ENCODE data around the gene DDX41.
A peak's percentile ranks its signal among the peaks of the same experiment; 100 is the strongest.

The DDX41 gene

DNA sequence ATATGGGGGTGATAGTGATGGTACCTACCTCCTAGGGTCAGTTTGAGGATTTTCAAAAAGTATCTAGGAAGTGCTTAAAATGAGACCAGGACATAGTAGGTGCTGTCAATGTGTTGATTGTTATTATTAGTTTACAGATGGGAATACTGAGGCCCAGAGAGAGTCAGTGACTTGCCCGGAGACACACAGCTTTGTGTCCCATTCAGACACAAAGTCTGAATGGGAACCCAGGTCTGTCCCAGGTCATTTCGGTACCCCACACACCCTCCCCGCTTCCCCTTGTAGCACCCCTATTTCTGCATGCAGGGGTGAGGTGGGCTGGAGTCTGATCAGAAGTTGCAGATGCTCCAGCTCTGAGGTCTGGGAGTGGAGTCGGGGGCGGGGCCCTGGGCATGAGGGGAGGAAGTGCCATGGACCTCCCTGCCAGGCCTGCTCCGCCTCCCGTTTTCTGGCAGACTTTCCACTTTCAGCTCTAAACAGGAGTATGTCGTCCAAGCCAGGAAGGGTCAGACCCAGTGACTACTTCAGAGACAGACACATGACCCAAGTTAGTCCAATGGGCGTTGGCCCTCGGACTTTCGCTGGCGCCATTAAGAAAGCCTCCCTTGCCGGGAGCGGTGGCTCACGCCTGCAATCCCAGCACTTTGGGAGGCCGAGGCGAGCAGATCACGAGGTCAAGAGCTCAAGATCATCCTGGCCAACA is 40.1 kb downstream of the DDX41 start:
- peak overlapping the region; percentile 7 for H3K56ac ChIP-seq (ENCODE audit: low read length)
- H3K27ac ChIP-seq (ENCODE audit: low read depth, low read length) = no peak overlapping the region
- no peak overlapping the region for H3K18ac ChIP-seq (ENCODE audit: low read length)
- H2BK120ac ChIP-seq (ENCODE audit: low read depth, low read length) = no peak overlapping the region
- no peaks in the 10 kb centered on the region for H3K27me3 ChIP-seq (ENCODE audit: insufficient read depth, low read length, poor library complexity)
- H2AK5ac ChIP-seq (ENCODE audit: low read length) = no peak overlapping the region
- H3K23ac ChIP-seq (ENCODE audit: low read length) = no peak overlapping the region
- peaks cover 13% of the 10 kb centered on the region for H3K79me2 ChIP-seq (ENCODE audit: control insufficient read depth, insufficient read depth, low read length)
- H4K5ac ChIP-seq (ENCODE audit: low read length) = no peak overlapping the region
- H2BK15ac ChIP-seq (replicated peaks; ENCODE audit: low read depth) = no peak overlapping the region
- no peak overlapping the region for H3K4ac ChIP-seq (ENCODE audit: low read depth, low read length)
- no peak overlapping the region for H3K4me2 ChIP-seq (ENCODE audit: low read length)
- H2BK5ac ChIP-seq (ENCODE audit: low read length) = no peak overlapping the region
- peak; percentile 65 for DNase-seq
- peaks cover 1% of the 10 kb centered on the region for H3K36me3 ChIP-seq (ENCODE audit: control insufficient read depth, insufficient read depth, low read length)
- no peak overlapping the region for H4K8ac ChIP-seq (ENCODE audit: low read depth, low read length)
- H3K4me1 ChIP-seq (ENCODE audit: control insufficient read depth, low read depth, low read length) = peaks cover 11% of the 10 kb centered on the region
- H3K9ac ChIP-seq (ENCODE audit: low read length) = no peak overlapping the region
- H3K79me1 ChIP-seq (ENCODE audit: low read length) = peaks cover 3% of the 10 kb centered on the region
- no CpG with 5 or more reads among the region's 18 CpGs for WGBS (ENCODE audit: extremely low coverage, insufficient coverage, low lambda C conversion rate)
- no peak overlapping the region for H3K4me3 ChIP-seq (ENCODE audit: low read length)

DNA sequence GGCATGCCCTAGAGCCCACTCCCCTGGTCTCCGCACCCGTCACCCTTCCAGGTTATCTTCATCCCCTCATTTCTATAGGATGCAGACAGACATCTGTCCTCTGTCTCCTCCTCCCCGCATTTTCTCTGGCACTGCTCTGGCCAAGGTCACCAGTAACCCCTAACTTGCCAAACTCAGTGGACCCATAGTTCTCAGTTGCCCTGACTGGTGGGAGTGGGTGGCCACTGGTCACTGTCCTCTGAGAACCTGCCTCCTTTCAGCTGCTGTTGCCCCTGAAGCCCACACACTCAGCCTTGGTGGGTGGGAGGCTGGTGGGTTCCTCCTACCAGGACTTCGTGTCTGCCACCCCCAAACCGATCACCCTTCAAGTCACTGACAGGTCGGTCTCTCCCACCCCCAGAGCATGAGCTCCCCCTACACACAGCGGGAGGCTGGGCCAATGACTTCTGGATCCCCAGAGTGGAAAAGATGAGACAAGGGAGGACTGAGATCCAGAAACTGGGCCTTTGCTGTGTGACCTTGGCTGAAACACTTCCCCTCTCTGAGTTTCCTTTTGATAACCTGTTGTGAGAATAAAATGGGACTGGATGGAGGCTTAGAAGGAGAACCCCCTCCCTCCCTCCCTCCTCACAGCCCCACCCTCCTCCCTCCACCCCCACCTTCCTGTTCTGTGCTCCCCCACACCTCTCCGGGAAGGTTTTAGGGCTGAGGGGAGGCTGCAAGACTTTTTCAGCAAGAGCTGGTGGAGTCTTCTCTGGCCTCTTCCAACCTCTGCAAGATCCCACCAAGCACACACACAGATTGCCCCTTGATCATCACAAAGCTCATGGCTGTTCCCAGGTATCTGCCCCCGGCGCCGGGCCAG is 41.0 kb downstream of the DDX41 start:
- Histone ChIP-seq H2BK120ac (ENCODE audit: low read depth, low read length) (no peak overlapping the region), H3K27ac (ENCODE audit: low read depth, low read length) (no peak overlapping the region), H2AK5ac (ENCODE audit: low read length) (no peak overlapping the region), H3K79me2 (ENCODE audit: control insufficient read depth, insufficient read depth, low read length) (peaks cover 21% of the 10 kb centered on the region), H2BK5ac (ENCODE audit: low read length) (no peak overlapping the region), H3K4me2 (ENCODE audit: low read length) (no peak overlapping the region), H3K79me1 (ENCODE audit: low read length) (peaks cover 6% of the 10 kb centered on the region), H3K18ac (ENCODE audit: low read length) (no peak overlapping the region), H2BK15ac (replicated peaks; ENCODE audit: low read depth) (no peak overlapping the region), H4K8ac (ENCODE audit: low read depth, low read length) (no peak overlapping the region), H3K9ac (ENCODE audit: low read length) (no peak overlapping the region), H3K56ac (ENCODE audit: low read length) (no peak overlapping the region), H3K4me3 (ENCODE audit: low read length) (no peak overlapping the region), H4K5ac (ENCODE audit: low read length) (no peak overlapping the region), H3K4me1 (ENCODE audit: control insufficient read depth, low read depth, low read length) (peaks cover 14% of the 10 kb centered on the region), H3K23ac (ENCODE audit: low read length) (no peak overlapping the region), H3K36me3 (ENCODE audit: control insufficient read depth, insufficient read depth, low read length) (no peaks in the 10 kb centered on the region), H3K27me3 (ENCODE audit: insufficient read depth, low read length, poor library complexity) (no peaks in the 10 kb centered on the region), H3K4ac (ENCODE audit: low read depth, low read length) (no peak overlapping the region)
- WGBS (ENCODE audit: extremely low coverage, insufficient coverage, low lambda C conversion rate) = no CpG with 5 or more reads among the region's 11 CpGs
- no peak for DNase-seq

DNA sequence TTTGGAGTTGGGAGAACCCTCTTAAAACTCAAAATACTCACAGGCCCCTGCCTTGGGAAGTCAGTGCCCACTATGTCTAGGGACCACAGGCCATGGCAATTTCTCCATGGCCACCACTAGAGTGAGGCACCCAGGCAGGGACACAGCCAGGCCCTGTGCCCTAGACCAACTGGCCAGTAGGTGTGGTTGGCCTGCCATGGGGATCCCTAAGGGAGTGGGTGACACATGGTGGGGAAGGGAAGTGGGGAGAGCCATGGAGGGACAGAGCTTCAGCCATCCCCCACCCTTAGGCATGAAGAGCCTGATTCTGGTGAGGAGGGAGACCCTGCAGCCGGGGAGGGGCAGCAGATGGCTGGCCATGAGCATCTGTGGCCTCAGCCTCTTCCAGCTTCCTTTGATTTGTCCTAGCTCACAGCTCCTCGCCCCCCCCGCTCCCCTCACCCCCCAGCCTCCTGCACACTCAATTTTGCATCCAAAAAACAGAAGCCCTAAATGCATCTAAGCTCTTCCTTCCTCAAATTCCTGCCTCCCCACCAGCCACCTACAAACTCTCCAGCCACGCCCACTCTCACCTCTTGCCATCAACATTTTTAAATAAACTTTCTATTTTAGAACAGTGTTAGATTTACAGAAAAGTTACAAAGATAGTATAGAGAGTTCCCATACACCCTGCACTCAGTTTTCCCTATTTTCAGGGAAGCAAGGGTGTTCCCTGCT is 41.8 kb downstream of the DDX41 start:
- Histone ChIP-seq H3K27me3 (ENCODE audit: insufficient read depth, low read length, poor library complexity) (no peaks in the 10 kb centered on the region), H2BK15ac (replicated peaks; ENCODE audit: low read depth) (no peak overlapping the region), H4K8ac (ENCODE audit: low read depth, low read length) (no peak overlapping the region), H3K18ac (ENCODE audit: low read length) (no peak overlapping the region), H2AK5ac (ENCODE audit: low read length) (peak overlapping the region; percentile 89), H3K56ac (ENCODE audit: low read length) (peak overlapping the region; percentile 37), H3K79me1 (ENCODE audit: low read length) (peaks cover 13% of the 10 kb centered on the region), H2BK5ac (ENCODE audit: low read length) (no peak overlapping the region), H3K4me3 (ENCODE audit: low read length) (no peak overlapping the region), H3K4me2 (ENCODE audit: low read length) (no peak overlapping the region), H3K9ac (ENCODE audit: low read length) (no peak overlapping the region), H3K79me2 (ENCODE audit: control insufficient read depth, insufficient read depth, low read length) (peaks cover 29% of the 10 kb centered on the region), H2BK120ac (ENCODE audit: low read depth, low read length) (no peak overlapping the region), H4K5ac (ENCODE audit: low read length) (no peak overlapping the region), H3K23ac (ENCODE audit: low read length) (no peak overlapping the region), H3K4ac (ENCODE audit: low read depth, low read length) (no peak overlapping the region), H3K27ac (ENCODE audit: low read depth, low read length) (no peak overlapping the region), H3K4me1 (ENCODE audit: control insufficient read depth, low read depth, low read length) (peaks cover 20% of the 10 kb centered on the region), H3K36me3 (ENCODE audit: control insufficient read depth, insufficient read depth, low read length) (no peaks in the 10 kb centered on the region)
- no CpG with 5 or more reads among the region's 4 CpGs for WGBS (ENCODE audit: extremely low coverage, insufficient coverage, low lambda C conversion rate)
- no peak for DNase-seq

DNA sequence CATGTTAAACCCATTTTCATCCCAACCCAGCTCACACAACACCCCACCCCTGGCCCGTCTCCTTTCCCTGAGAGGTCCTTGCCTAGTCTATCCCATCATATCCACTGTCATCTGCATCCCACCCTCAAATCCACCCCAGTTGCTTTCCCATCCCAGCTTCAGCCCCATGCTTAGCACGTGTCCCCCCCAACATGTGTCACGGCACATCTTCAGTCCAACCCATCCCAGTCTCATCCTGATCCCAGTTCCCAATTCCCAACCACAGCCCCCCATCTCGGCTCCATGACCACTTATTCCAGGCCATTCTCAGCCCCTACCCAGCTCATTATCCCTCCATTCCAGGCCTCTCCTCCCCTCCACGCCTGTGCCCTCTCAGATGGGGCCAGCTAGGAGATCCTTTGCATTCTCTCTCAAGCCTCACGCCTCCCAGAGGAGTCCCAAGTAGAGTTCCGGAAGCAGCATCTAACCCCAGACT is 42.7 kb downstream of the DDX41 start:
- DNase-seq = peak; percentile 58
- H3K27ac ChIP-seq (ENCODE audit: low read depth, low read length) = no peak overlapping the region
- H2BK120ac ChIP-seq (ENCODE audit: low read depth, low read length) = no peak overlapping the region
- H2BK5ac ChIP-seq (ENCODE audit: low read length) = no peak overlapping the region
- H3K9ac ChIP-seq (ENCODE audit: low read length) = peak overlapping the region; percentile 51
- H3K79me2 ChIP-seq (ENCODE audit: control insufficient read depth, insufficient read depth, low read length) = peaks cover 39% of the 10 kb centered on the region
- WGBS (ENCODE audit: extremely low coverage, insufficient coverage, low lambda C conversion rate) = no CpG with 5 or more reads among the region's 7 CpGs
- H3K18ac ChIP-seq (ENCODE audit: low read length) = no peak overlapping the region
- H3K4me3 ChIP-seq (ENCODE audit: low read length) = no peak overlapping the region
- peak overlapping the region; percentile 16 for H3K4me2 ChIP-seq (ENCODE audit: low read length)
- H3K79me1 ChIP-seq (ENCODE audit: low read length) = peaks cover 20% of the 10 kb centered on the region
- H3K4ac ChIP-seq (ENCODE audit: low read depth, low read length) = no peak overlapping the region
- H2AK5ac ChIP-seq (ENCODE audit: low read length) = peak overlapping the region; percentile 1
- no peaks in the 10 kb centered on the region for H3K27me3 ChIP-seq (ENCODE audit: insufficient read depth, low read length, poor library complexity)
- H3K23ac ChIP-seq (ENCODE audit: low read length) = peak overlapping the region; percentile 20
- no peak overlapping the region for H2BK15ac ChIP-seq (replicated peaks; ENCODE audit: low read depth)
- H3K4me1 ChIP-seq (ENCODE audit: control insufficient read depth, low read depth, low read length) = peaks cover 24% of the 10 kb centered on the region
- H4K5ac ChIP-seq (ENCODE audit: low read length) = no peak overlapping the region
- H3K56ac ChIP-seq (ENCODE audit: low read length) = peak overlapping the region; percentile 72
- H3K36me3 ChIP-seq (ENCODE audit: control insufficient read depth, insufficient read depth, low read length) = no peaks in the 10 kb centered on the region
- H4K8ac ChIP-seq (ENCODE audit: low read depth, low read length) = no peak overlapping the region

DNA sequence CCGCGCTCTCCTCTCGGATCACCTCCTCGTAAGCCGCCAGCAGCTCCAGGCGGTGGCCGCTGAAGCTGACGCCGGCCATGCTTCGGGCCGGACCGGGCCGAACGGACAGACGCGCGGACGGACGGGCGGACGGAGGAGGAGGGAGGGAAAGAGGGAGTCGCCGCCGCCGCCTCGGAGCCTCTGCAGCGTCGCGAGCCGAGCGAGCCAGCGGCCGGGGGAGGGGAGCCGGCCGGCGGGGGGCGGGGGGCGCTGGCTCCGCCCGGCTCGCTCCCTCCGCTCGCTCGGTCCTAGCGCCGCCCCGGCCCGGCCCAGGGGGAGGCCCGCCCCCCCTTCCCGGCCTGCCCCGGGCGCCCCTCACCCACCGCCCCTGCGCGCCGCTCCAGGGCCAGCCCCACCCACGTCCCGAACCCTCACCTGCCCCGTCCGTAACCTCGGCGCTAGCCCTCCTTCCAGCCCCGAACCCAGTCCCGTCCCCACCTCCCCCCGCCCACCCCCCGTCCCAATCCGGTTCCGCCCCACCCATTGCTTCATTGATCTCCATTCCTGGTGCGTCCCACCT is 43.2 kb downstream of the DDX41 start, which contains the start of gene DBN1:
Gene DBN1 (minus strand): TSS at position 192 of the 559 bp plus-strand sequence. CDS start 113 bp downstream, at position 79.
- DNase-seq = peak; percentile 76
- H4K8ac ChIP-seq (ENCODE audit: low read depth, low read length) = peak within 1 kb of the TSS; percentile 17
- peaks cover 25% of the 10 kb centered on the region for H3K4me1 ChIP-seq (ENCODE audit: control insufficient read depth, low read depth, low read length)
- no peak within 1 kb of the TSS for H4K5ac ChIP-seq (ENCODE audit: low read length)
- H2BK15ac ChIP-seq (replicated peaks; ENCODE audit: low read depth) = no peak within 1 kb of the TSS
- H3K23ac ChIP-seq (ENCODE audit: low read length) = peak within 1 kb of the TSS; percentile 97
- peak within 1 kb of the TSS; percentile 66 for H2BK5ac ChIP-seq (ENCODE audit: low read length)
- H3K79me2 ChIP-seq (ENCODE audit: control insufficient read depth, insufficient read depth, low read length) = peaks cover 40% of the 10 kb centered on the region
- peak within 1 kb of the TSS; percentile 1 for H2AK5ac ChIP-seq (ENCODE audit: low read length)
- peak within 1 kb of the TSS; percentile 72 for H3K4me2 ChIP-seq (ENCODE audit: low read length)
- H3K18ac ChIP-seq (ENCODE audit: low read length) = peak within 1 kb of the TSS; percentile 94
- peak within 1 kb of the TSS; percentile 89 for H3K27ac ChIP-seq (ENCODE audit: low read depth, low read length)
- peak within 1 kb of the TSS; percentile 87 for H3K4me3 ChIP-seq (ENCODE audit: low read length)
- H3K56ac ChIP-seq (ENCODE audit: low read length) = peak within 1 kb of the TSS; percentile 97
- H3K9ac ChIP-seq (ENCODE audit: low read length) = peak within 1 kb of the TSS; percentile 94
- peak within 1 kb of the TSS; percentile 98 for H3K4ac ChIP-seq (ENCODE audit: low read depth, low read length)
- no peaks in the 10 kb centered on the region for H3K27me3 ChIP-seq (ENCODE audit: insufficient read depth, low read length, poor library complexity)
- peak within 1 kb of the TSS; percentile 23 for H2BK120ac ChIP-seq (ENCODE audit: low read depth, low read length)
- no CpG with 5 or more reads among the region's 69 CpGs for WGBS (ENCODE audit: extremely low coverage, insufficient coverage, low lambda C conversion rate)
- peaks cover 23% of the 10 kb centered on the region for H3K79me1 ChIP-seq (ENCODE audit: low read length)
- H3K36me3 ChIP-seq (ENCODE audit: control insufficient read depth, insufficient read depth, low read length) = no peaks in the 10 kb centered on the region

Data from mesendoderm (in vitro differentiated cells).